Stomach (tissue), 4 donors: ENCODE results near the gene SPDEF.

Source experiments
- EP300 ChIP-seq: sonication (generic); formaldehyde crosslinking; IDR thresholded peaks from one replicate; pipeline ENCODE4 v1.6.1; 2017; ENCODE audit warnings: antibody characterized with exemption
- POLR2A ChIP-seq, 4 donors: fragments of 450-650 bp; IDR thresholded peaks; one replicate each; pipeline ENCODE4 v1.6.1; 2016; ENCODE audit warnings: antibody characterized with exemption in 4 of 4, control low read depth in 2 of 4, mild to moderate bottlenecking in 1 of 4, moderate library complexity in 1 of 4
- POLR2AphosphoS5 ChIP-seq, 3 donors: sonication (generic); formaldehyde crosslinking; IDR thresholded peaks; one replicate each; pipeline ENCODE4 v1.6.1; 2016; ENCODE audit warnings: antibody characterized with exemption in 3 of 3
- TF ChIP-seq, protein P1 (sequence below), 7 experiments: fragments of 450-650 bp in 4 of 7; fragments of 200-600 bp in 3 of 7; sonication (generic) in 3 of 7; IDR thresholded peaks; one replicate each; pipeline ENCODE4 v1.5.1; 2016 to 2019; ENCODE audit warnings: antibody characterized with exemption in 7 of 7, control low read depth in 2 of 7, mild to moderate bottlenecking in 1 of 7

DNA sequence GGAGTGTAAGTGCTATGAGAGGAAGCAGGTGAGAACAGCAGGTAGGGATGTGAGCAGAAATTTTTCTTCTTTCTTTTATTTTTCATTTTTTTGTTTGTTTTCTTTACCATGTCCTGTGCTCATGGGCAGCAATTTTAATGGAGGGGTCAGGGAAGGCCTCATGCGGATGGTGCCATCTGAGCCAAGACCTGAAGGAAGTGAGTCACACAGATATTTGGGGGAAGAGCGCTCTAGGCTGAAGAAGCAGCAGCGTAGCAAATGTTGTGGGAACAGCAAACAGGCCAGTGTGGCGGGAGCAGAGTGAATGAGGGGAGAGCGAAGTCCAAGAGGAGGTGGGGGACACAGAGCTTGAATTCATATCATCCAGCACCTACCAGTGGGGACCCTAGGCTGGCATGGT, 12.7 kb downstream of the SPDEF start:
- TF ChIP-seq, protein P1, sequence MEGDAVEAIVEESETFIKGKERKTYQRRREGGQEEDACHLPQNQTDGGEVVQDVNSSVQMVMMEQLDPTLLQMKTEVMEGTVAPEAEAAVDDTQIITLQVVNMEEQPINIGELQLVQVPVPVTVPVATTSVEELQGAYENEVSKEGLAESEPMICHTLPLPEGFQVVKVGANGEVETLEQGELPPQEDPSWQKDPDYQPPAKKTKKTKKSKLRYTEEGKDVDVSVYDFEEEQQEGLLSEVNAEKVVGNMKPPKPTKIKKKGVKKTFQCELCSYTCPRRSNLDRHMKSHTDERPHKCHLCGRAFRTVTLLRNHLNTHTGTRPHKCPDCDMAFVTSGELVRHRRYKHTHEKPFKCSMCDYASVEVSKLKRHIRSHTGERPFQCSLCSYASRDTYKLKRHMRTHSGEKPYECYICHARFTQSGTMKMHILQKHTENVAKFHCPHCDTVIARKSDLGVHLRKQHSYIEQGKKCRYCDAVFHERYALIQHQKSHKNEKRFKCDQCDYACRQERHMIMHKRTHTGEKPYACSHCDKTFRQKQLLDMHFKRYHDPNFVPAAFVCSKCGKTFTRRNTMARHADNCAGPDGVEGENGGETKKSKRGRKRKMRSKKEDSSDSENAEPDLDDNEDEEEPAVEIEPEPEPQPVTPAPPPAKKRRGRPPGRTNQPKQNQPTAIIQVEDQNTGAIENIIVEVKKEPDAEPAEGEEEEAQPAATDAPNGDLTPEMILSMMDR (IDR thresholded peaks at IDR 0.05), result no peak
- no peak for TF ChIP-seq POLR2A (IDR thresholded peaks at IDR 0.05)
- TF ChIP-seq POLR2AphosphoS5 (IDR thresholded peaks at IDR 0.05), result no peak
- no peak for TF ChIP-seq EP300
